HEK293 (cell line): ENCODE measurements around the gene FBL.

Source experiments
- MZF1 ChIP-seq: fragments of 450-650 bp; formaldehyde crosslinking; IDR thresholded peaks from 2 replicates; pipeline ENCODE4 v1.5.1; 2017; ENCODE audit warnings: missing biosample characterization, missing genetic modification characterization, borderline replicate concordance
- ZBTB1 ChIP-seq: fragments of 450-650 bp; formaldehyde crosslinking; IDR thresholded peaks from 2 replicates; pipeline ENCODE4 v1.5.1; 2016; ENCODE audit warnings: missing biosample characterization, missing genetic modification characterization
- ZBTB17 ChIP-seq: fragments of 450-650 bp; formaldehyde crosslinking; IDR thresholded peaks from 2 replicates; pipeline ENCODE4 v1.5.1; 2016; ENCODE audit warnings: missing biosample characterization, missing genetic modification characterization
- ZBTB20 ChIP-seq: fragments of 450-650 bp; formaldehyde crosslinking; IDR thresholded peaks from 2 replicates; pipeline ENCODE4 v1.5.1; 2016; ENCODE audit warnings: missing biosample characterization, missing genetic modification characterization
- ZBTB7A ChIP-seq: fragments of 450-650 bp; formaldehyde crosslinking; IDR thresholded peaks from 2 replicates; pipeline ENCODE4 v1.5.1; 2016; ENCODE audit warnings: low read depth, missing biosample characterization, missing genetic modification characterization
- ZBTB8A ChIP-seq: fragments of 450-650 bp; formaldehyde crosslinking; IDR thresholded peaks from 2 replicates; pipeline ENCODE4 v1.5.1; 2016; ENCODE audit warnings: missing biosample characterization, missing genetic modification characterization
- ZNF121 ChIP-seq: fragments of 450-650 bp; formaldehyde crosslinking; IDR thresholded peaks from 2 replicates; pipeline ENCODE4 v1.5.1; 2016; ENCODE audit warnings: missing biosample characterization, missing genetic modification characterization
- ZNF138 ChIP-seq: fragments of 450-650 bp; formaldehyde crosslinking; IDR thresholded peaks from 2 replicates; pipeline ENCODE4 v1.5.1; 2016; ENCODE audit warnings: missing biosample characterization, missing genetic modification characterization, borderline replicate concordance
- ZNF24 ChIP-seq: fragments of 450-650 bp; formaldehyde crosslinking; IDR thresholded peaks from 2 replicates; pipeline ENCODE4 v1.5.1; 2016; ENCODE audit warnings: missing biosample characterization, missing genetic modification characterization
- ZNF530 ChIP-seq: fragments of 450-650 bp; formaldehyde crosslinking; IDR thresholded peaks from 2 replicates; pipeline ENCODE4 v1.5.1; 2016; ENCODE audit warnings: low read depth, missing biosample characterization, missing genetic modification characterization
- ZNF629 ChIP-seq: fragments of 450-650 bp; formaldehyde crosslinking; IDR thresholded peaks from 2 replicates; pipeline ENCODE4 v1.5.1; 2017; ENCODE audit warnings: missing biosample characterization, missing genetic modification characterization
- TF ChIP-seq, protein P1 (sequence below): fragments of 450-650 bp; formaldehyde crosslinking; IDR thresholded peaks from 2 replicates; pipeline ENCODE4 v1.5.1; 2016; ENCODE audit warnings: missing biosample characterization, missing genetic modification characterization
- TF ChIP-seq, protein P2 (sequence below): fragments of 450-650 bp; formaldehyde crosslinking; IDR thresholded peaks from 2 replicates; pipeline ENCODE4 v1.5.1; 2016; ENCODE audit warnings: missing biosample characterization, missing genetic modification characterization
- TF ChIP-seq, protein P3 (sequence below): fragments of 450-650 bp; formaldehyde crosslinking; IDR thresholded peaks from 2 replicates; pipeline ENCODE4 v1.5.1; 2017; ENCODE audit warnings: missing biosample characterization, missing genetic modification characterization

DNA sequence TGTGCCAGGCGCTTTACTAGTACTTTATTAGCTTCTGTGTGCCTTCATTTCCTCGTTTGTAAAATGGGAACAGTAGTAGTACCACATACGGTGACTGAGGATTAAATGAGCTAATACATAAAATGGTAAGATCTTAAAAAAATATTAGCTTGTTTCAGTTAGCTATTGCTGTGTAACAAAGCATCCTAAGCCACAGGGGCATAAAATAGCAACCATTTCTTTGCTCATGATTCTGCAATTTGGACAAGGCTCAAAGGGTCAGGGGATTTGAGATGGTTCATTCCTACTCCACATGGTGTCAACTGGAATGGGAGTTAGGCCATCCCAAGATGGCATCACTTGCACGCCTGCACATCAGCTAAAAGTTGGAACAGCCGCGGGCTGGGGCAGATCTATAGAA is 25.5 kb downstream of the FBL start:
- TF ChIP-seq ZNF24 (tag by site-specific recombination) (no peak), ZBTB1 (no peak), ZNF138 (no peak), ZNF629 (tag by site-specific recombination) (no peak), ZBTB20 (tag by site-specific recombination) (no peak), ZBTB7A (tag by site-specific recombination) (no peak), ZNF530 (tag by site-specific recombination) (no peak), ZBTB8A (tag by site-specific recombination) (no peak), ZNF121 (tag by site-specific recombination) (no peak), ZBTB17 (no peak), MZF1 (no peak)
- TF ChIP-seq, protein P1, sequence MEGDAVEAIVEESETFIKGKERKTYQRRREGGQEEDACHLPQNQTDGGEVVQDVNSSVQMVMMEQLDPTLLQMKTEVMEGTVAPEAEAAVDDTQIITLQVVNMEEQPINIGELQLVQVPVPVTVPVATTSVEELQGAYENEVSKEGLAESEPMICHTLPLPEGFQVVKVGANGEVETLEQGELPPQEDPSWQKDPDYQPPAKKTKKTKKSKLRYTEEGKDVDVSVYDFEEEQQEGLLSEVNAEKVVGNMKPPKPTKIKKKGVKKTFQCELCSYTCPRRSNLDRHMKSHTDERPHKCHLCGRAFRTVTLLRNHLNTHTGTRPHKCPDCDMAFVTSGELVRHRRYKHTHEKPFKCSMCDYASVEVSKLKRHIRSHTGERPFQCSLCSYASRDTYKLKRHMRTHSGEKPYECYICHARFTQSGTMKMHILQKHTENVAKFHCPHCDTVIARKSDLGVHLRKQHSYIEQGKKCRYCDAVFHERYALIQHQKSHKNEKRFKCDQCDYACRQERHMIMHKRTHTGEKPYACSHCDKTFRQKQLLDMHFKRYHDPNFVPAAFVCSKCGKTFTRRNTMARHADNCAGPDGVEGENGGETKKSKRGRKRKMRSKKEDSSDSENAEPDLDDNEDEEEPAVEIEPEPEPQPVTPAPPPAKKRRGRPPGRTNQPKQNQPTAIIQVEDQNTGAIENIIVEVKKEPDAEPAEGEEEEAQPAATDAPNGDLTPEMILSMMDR (tag by site-specific recombination) = no peak
- TF ChIP-seq, protein P2, sequence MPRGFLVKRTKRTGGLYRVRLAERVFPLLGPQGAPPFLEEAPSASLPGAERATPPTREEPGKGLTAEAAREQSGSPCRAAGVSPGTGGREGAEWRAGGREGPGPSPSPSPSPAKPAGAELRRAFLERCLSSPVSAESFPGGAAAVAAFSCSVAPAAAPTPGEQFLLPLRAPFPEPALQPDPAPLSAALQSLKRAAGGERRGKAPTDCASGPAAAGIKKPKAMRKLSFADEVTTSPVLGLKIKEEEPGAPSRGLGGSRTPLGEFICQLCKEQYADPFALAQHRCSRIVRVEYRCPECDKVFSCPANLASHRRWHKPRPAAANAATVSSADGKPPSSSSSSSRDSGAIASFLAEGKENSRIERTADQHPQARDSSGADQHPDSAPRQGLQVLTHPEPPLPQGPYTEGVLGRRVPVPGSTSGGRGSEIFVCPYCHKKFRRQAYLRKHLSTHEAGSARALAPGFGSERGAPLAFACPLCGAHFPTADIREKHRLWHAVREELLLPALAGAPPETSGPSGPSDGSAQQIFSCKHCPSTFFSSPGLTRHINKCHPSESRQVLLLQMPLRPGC (tag by site-specific recombination) = no peak
- TF ChIP-seq, protein P3, sequence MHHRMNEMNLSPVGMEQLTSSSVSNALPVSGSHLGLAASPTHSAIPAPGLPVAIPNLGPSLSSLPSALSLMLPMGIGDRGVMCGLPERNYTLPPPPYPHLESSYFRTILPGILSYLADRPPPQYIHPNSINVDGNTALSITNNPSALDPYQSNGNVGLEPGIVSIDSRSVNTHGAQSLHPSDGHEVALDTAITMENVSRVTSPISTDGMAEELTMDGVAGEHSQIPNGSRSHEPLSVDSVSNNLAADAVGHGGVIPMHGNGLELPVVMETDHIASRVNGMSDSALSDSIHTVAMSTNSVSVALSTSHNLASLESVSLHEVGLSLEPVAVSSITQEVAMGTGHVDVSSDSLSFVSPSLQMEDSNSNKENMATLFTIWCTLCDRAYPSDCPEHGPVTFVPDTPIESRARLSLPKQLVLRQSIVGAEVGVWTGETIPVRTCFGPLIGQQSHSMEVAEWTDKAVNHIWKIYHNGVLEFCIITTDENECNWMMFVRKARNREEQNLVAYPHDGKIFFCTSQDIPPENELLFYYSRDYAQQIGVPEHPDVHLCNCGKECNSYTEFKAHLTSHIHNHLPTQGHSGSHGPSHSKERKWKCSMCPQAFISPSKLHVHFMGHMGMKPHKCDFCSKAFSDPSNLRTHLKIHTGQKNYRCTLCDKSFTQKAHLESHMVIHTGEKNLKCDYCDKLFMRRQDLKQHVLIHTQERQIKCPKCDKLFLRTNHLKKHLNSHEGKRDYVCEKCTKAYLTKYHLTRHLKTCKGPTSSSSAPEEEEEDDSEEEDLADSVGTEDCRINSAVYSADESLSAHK = no peak
